Esophagus squamous epithelium (tissue), 5 donors: Measurements from ENCODE around the gene CCDC185. TPM values are rescaled to one million over a fixed set of nuclear protein-coding genes. Genes with fewer than 3 reads are reported as not detected.
A peak's percentile ranks its signal among the peaks of the same experiment; 100 is the strongest.

Experiments used
- DNase-seq: peaks from one replicate; lab custom pipeline; 2025; lab: John Stamatoyannopoulos, UW
- H3K27ac ChIP-seq, 4 donors: fragments of 200-600 bp; sonication (generic); one replicate each; pipeline ENCODE4 v1.5.1; 2016 to 2019; ENCODE audit warnings: mild to moderate bottlenecking in 1 of 4
- H3K27me3 ChIP-seq, 4 donors: fragments of 200-600 bp; sonication (generic); 1 replicate in 3 of 4; 2 replicates in 1 of 4; pipeline versions ENCODE4 v1.5.1 to v1.6.0; 2017 to 2021; ENCODE audit warnings: antibody characterized with exemption in 1 of 4
- H3K36me3 ChIP-seq, 3 donors: fragments of 200-600 bp; sonication (generic); one replicate each; pipeline ENCODE4 v1.5.1; 2016 to 2019
- H3K4me1 ChIP-seq, 3 donors: fragments of 200-600 bp; sonication (generic); one replicate each; pipeline ENCODE4 v1.5.1; 2017 to 2019
- H3K4me3 ChIP-seq, 4 donors: fragments of 200-600 bp; sonication (generic); 1 replicate in 3 of 4; 2 replicates in 1 of 4; pipeline ENCODE4 v1.5.1; 2016 to 2019; ENCODE audit warnings: mild to moderate bottlenecking in 2 of 4, moderate library complexity in 1 of 4
- H3K9me3 ChIP-seq, 3 donors: fragments of 200-600 bp; sonication (generic); one replicate each; pipeline ENCODE4 v1.5.1; 2016 to 2019
- POLR2A ChIP-seq, 4 donors: fragments of 450-650 bp; IDR thresholded peaks; one replicate each; pipeline ENCODE4 v1.6.1; 2017; ENCODE audit warnings: antibody characterized with exemption in 4 of 4, mild to moderate bottlenecking in 4 of 4, moderate library complexity in 3 of 4
- WGBS, 2 donors: methylation state at CpG; one replicate each; pipeline ENCODE4 v1.1.5; 2018; 5-methylcytosine and 5-hydroxymethylcytosine counted together
- intact Hi-C: fragments of 100-400 bp; cut with DNase I; formaldehyde crosslinking; loops from one replicate; pipeline ENCODE4 v1.15.0; 2022
- total RNA-seq, 4 donors: library from RNA; depleted of rRNA; stranded (reverse); fragments of >200 nt; gene quantifications; one replicate each; pipeline ENCODE4 v1.1.0, GENCODE V29; 2016
- TF ChIP-seq, protein P1 (sequence below), 6 experiments: fragments of 450-650 bp in 4 of 6; fragments of 200-600 bp in 2 of 6; sonication (generic) in 2 of 6; IDR thresholded peaks; one replicate each; pipeline ENCODE4 v1.5.1; 2016 to 2019; ENCODE audit warnings: antibody characterized with exemption in 6 of 6, mild to moderate bottlenecking in 4 of 6, moderate library complexity in 4 of 6
- donor health status: DM: yes; HTN: yes; CAD: no.

Gene CCDC185
- total RNA-seq, 4 donors from 2014 or later, result 0.13 TPM; not detected in 3

- no peaks in the 10 kb centered on the region for H3K36me3 ChIP-seq
- H3K9me3 ChIP-seq, result no peaks in the 10 kb centered on the region
- WGBS, 2 donors, result 42 to 53% methylated on average over 1 of the region's 1 CpG
- TF ChIP-seq, protein P1, sequence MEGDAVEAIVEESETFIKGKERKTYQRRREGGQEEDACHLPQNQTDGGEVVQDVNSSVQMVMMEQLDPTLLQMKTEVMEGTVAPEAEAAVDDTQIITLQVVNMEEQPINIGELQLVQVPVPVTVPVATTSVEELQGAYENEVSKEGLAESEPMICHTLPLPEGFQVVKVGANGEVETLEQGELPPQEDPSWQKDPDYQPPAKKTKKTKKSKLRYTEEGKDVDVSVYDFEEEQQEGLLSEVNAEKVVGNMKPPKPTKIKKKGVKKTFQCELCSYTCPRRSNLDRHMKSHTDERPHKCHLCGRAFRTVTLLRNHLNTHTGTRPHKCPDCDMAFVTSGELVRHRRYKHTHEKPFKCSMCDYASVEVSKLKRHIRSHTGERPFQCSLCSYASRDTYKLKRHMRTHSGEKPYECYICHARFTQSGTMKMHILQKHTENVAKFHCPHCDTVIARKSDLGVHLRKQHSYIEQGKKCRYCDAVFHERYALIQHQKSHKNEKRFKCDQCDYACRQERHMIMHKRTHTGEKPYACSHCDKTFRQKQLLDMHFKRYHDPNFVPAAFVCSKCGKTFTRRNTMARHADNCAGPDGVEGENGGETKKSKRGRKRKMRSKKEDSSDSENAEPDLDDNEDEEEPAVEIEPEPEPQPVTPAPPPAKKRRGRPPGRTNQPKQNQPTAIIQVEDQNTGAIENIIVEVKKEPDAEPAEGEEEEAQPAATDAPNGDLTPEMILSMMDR (IDR thresholded peaks at IDR 0.05), result no peak
- TF ChIP-seq POLR2A (IDR thresholded peaks at IDR 0.05), result no peak
- no peaks in the 10 kb centered on the region for H3K27me3 ChIP-seq
- intact Hi-C loops, result no loop called here
- no peak overlapping the region for H3K4me3 ChIP-seq
- H3K27ac ChIP-seq, result peak overlapping the region in 3 of 4 donors; percentile 26 to 54 (median 26)
- peaks cover 25 to 87% (median 47%) of the 10 kb centered on the region in 3 donors for H3K4me1 ChIP-seq
- DNase-seq, result no peak
Observed at GRCh38 chr1:223426936-223427335, 33.7 kb downstream of the CCDC185 start.

- intact Hi-C loops, result no loop called here
- H3K9me3 ChIP-seq, result no peaks in the 10 kb centered on the region
- peaks cover 25 to 95% (median 47%) of the 10 kb centered on the region in 3 donors for H3K4me1 ChIP-seq
- no peak overlapping the region for H3K4me3 ChIP-seq
- DNase-seq, result no peak
- H3K27ac ChIP-seq, result peak overlapping the region; percentile 60 to 77 (median 70)
- H3K27me3 ChIP-seq, result no peaks in the 10 kb centered on the region
- 20 to 60% methylated on average over 1 to 2 of the region's 2 CpGs for WGBS, 2 donors
- TF ChIP-seq, protein P1 (IDR thresholded peaks at IDR 0.05), result peak in 1 of 6 experiments; percentile 29
- no peak for TF ChIP-seq POLR2A (IDR thresholded peaks at IDR 0.05)
- no peaks in the 10 kb centered on the region for H3K36me3 ChIP-seq
Observed at GRCh38 chr1:223429313-223429731, 36.1 kb downstream of the CCDC185 start.

DNA sequence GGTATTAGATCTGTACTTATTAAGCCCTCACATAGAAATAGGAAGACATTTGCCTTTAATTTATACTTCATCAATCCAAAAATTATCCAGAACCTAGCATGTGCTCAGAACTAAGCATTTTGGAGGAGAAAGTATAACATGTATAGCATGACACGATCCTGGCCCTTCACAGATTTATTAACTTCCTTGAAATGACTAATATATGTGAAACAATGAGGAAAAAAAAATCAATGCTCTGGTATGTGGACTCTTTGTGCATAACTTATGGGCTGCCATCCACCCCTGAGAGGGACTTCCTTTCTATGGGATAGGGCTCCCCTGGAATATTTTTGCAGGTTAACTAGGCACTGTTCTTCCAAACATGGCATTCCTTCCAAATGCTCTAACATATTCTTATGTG, 36.6 kb downstream of the CCDC185 start:
- WGBS, 2 donors, result 4 to 16% methylated on average over 1 of the region's 1 CpG
- H3K27me3 ChIP-seq, result no peaks in the 10 kb centered on the region
- peak overlapping the region; percentile 60 to 77 (median 70) for H3K27ac ChIP-seq
- TF ChIP-seq, protein P1 (IDR thresholded peaks at IDR 0.05), result no peak
- TF ChIP-seq POLR2A (IDR thresholded peaks at IDR 0.05), result no peak
- no peaks in the 10 kb centered on the region for H3K9me3 ChIP-seq
- DNase-seq, result no peak
- H3K4me3 ChIP-seq, result no peak overlapping the region
- no peaks in the 10 kb centered on the region for H3K36me3 ChIP-seq
- H3K4me1 ChIP-seq, result peaks cover 21 to 92% (median 47%) of the 10 kb centered on the region in 3 donors
- intact Hi-C loops, result no loop called here

DNA sequence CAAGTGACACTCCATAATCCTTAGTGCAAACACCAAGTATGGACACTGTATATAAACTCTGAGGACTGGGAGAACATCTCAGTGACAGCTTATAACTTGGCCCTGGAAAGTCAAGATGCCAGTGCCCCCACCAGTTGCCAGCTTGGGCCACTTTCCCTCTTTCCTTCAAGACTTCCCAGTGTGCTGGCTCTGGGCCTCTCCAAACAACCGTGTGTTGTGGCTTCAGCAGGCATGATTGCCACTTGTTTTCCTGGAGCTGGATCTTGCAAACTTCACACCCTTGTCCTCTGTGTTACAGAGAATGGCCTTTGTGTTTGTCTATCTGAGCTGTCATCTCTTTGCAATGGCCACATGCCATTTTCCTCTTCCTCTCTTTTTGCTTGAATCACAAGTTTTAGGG, 37.0 kb downstream of the CCDC185 start:
- peak overlapping the region; percentile 60 to 77 (median 70) for H3K27ac ChIP-seq
- 19 to 22% methylated on average over 1 of the region's 1 CpG for WGBS, 2 donors
- TF ChIP-seq, protein P1 (IDR thresholded peaks at IDR 0.05), result no peak
- TF ChIP-seq POLR2A (IDR thresholded peaks at IDR 0.05), result no peak

DNA sequence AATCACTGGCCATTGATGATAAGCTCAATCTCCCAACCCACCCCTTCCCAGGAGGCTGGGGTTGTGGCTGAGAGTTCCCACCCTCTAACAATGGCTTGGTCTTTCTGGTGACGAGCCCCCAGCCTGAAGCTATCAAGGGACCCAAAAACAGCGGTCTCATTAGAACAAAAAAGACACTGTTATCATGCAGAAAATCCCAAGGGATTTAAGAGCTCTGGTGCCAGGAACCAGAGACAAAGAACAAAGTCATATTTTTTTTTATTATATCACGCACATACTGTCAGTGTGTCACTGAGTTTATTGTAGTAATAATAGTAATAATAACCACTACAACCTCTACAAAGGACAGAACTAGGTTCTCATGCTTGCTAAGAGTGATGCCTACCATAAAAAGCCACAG, 43.9 kb downstream of the CCDC185 start:
- no peak for DNase-seq
- no peaks in the 10 kb centered on the region for H3K27me3 ChIP-seq
- H3K9me3 ChIP-seq, result no peaks in the 10 kb centered on the region
- H3K4me1 ChIP-seq, result peaks cover 0 to 19% (median 0%) of the 10 kb centered on the region in 3 donors
- H3K4me3 ChIP-seq, result no peak overlapping the region
- WGBS, 2 donors, result 59 to 73% methylated on average over 3 of the region's 3 CpGs
- no peaks in the 10 kb centered on the region for H3K36me3 ChIP-seq
- intact Hi-C loops, result no loop called here
- TF ChIP-seq, protein P1 (IDR thresholded peaks at IDR 0.05), result no peak
- no peak for TF ChIP-seq POLR2A (IDR thresholded peaks at IDR 0.05)
- H3K27ac ChIP-seq, result no peak overlapping the region

More for the DNA sequence above, 37.0 kb downstream of the CCDC185 start:
- no peak overlapping the region for H3K4me3 ChIP-seq
- DNase-seq, result no peak
- intact Hi-C loops, result no loop called here
- H3K36me3 ChIP-seq, result no peaks in the 10 kb centered on the region
- H3K4me1 ChIP-seq, result peaks cover 19 to 88% (median 47%) of the 10 kb centered on the region in 3 donors
- H3K9me3 ChIP-seq, result no peaks in the 10 kb centered on the region
- H3K27me3 ChIP-seq, result no peaks in the 10 kb centered on the region
